ENCODE data around the gene MOSMO. TPM values are rescaled to one million over a fixed set of nuclear protein-coding genes. Genes with fewer than 3 reads are reported as not detected.

The MOSMO gene
- total and polyA plus RNA-seq, 7 donors: 2.8 to 27.1 (median 19.3) TPM

DNA sequence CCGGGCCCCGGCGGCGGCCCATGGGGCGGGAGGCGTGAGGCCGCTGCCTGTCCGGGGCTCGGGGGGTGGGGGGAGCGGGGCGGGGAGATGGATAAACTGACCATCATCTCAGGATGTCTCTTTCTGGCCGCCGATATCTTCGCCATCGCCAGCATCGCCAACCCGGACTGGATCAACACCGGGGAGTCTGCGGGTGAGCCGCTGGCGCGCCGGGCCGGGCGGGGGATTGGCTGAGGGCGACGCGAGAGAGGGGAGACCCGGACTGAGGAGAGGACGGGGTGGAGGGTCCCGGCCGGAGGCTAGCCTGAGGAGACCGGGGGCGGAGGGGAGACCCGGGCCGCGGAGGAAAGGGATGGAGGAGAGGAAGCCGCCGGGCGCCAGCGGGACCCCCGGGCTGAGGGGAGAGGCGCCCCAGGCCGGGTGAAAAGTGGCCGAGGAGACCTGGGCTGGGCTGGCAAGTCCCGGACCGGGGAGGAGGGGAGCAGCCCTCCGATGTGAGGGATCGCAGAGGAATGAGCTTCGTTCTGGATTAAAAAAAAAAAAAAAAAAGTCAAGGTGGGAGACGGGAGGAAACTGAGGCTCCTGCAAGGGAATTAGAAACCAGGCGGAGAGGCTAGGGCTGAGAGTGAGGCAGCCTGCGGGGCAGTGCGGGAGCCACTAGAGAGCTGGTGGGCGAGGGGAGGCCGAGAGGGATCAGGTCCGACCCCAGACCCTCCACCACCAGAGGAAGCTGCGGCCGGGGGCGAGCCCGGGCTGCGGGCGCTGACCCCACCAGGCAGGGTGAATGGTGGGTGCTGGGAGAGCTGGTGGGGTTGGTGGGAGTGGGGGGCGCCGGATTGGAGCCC, 526 bp downstream of the MOSMO start:
- Histone ChIP-seq H3K27ac (peak overlapping the region; percentile 72 to 90 (median 88)), H3K36me3 (no peaks in the 10 kb centered on the region), H3K4me1 (peaks cover 0 to 32% (median 22%) of the 10 kb centered on the region in 4 donors), H3K27me3 (no peaks in the 10 kb centered on the region), H3K9me3 (no peaks in the 10 kb centered on the region), H3K4me3 (peak overlapping the region; percentile 78 to 98 (median 88))
- 1% methylated on average over 65 of the region's 65 CpGs for WGBS, 2 donors
- DNase-seq: peak; percentile 70
- TF ChIP-seq EP300 (IDR thresholded peaks at IDR 0.05): no peak
- TF ChIP-seq POLR2AphosphoS5 (IDR thresholded peaks at IDR 0.05): no peak
- intact Hi-C loops (cut with DNase I): no loop called here

DNA sequence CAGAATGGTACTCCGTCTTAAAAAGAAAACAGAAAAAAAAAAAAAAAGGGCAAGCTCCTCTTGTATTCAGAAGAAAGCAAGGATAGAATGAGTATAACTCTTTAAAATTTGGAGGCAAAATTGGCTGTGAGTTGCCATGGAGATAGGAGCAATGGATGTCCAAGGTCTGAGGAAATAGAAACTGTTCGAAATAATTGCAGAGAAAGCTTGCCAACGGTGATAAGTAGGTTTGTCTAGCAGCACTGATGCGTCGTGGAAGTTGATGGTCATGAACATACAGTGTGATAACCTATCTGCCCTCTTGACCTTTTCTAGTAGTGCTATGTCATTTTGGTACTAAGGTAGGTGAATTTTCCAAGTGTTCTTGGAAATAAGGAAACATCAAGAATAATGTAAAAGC, 3.0 kb downstream of the MOSMO start:
- peaks cover 0 to 42% (median 25%) of the 10 kb centered on the region in 4 donors for H3K4me1 ChIP-seq
- H3K9me3 ChIP-seq: no peaks in the 10 kb centered on the region
- no peaks in the 10 kb centered on the region for H3K27me3 ChIP-seq
- no peak overlapping the region for H3K4me3 ChIP-seq
- no peaks in the 10 kb centered on the region for H3K36me3 ChIP-seq
- intact Hi-C loops (cut with DNase I): no loop called here
- WGBS, 2 donors: 85 to 89% methylated on average over 5 of the region's 5 CpGs
- TF ChIP-seq POLR2A (IDR thresholded peaks at IDR 0.05) (no peak), POLR2AphosphoS5 (IDR thresholded peaks at IDR 0.05) (no peak), EP300 (IDR thresholded peaks at IDR 0.05) (no peak)
- TF ChIP-seq, protein P1, sequence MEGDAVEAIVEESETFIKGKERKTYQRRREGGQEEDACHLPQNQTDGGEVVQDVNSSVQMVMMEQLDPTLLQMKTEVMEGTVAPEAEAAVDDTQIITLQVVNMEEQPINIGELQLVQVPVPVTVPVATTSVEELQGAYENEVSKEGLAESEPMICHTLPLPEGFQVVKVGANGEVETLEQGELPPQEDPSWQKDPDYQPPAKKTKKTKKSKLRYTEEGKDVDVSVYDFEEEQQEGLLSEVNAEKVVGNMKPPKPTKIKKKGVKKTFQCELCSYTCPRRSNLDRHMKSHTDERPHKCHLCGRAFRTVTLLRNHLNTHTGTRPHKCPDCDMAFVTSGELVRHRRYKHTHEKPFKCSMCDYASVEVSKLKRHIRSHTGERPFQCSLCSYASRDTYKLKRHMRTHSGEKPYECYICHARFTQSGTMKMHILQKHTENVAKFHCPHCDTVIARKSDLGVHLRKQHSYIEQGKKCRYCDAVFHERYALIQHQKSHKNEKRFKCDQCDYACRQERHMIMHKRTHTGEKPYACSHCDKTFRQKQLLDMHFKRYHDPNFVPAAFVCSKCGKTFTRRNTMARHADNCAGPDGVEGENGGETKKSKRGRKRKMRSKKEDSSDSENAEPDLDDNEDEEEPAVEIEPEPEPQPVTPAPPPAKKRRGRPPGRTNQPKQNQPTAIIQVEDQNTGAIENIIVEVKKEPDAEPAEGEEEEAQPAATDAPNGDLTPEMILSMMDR (IDR thresholded peaks at IDR 0.05): no peak
- H3K27ac ChIP-seq: no peak overlapping the region
- no peak for DNase-seq

DNA sequence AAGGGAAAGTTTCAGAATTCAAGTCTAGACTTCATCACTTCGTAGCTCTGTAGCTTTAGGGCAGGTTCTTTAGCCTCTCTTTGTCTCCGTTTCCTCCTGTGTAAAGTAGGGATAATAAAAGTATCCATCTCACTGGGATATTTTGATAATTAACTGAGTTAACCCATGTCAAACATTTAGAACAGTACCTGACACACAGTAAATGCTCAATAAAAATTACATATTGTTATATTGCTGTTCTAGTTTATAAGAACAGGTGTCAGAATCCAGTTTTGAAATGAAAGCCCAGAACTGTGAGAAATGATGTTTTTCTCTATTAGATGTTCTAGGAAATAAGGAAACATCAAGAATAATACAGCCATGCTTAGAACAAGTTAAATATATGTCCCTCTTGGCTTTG, 4.3 kb downstream of the MOSMO start:
- Histone ChIP-seq H3K9me3 (no peaks in the 10 kb centered on the region), H3K27me3 (no peaks in the 10 kb centered on the region), H3K36me3 (no peaks in the 10 kb centered on the region), H3K27ac (no peak overlapping the region), H3K4me1 (peaks cover 0 to 48% (median 29%) of the 10 kb centered on the region in 4 donors), H3K4me3 (no peak overlapping the region)
- TF ChIP-seq EP300 (IDR thresholded peaks at IDR 0.05): no peak
- TF ChIP-seq POLR2A (IDR thresholded peaks at IDR 0.05): no peak
- TF ChIP-seq, protein P1 (IDR thresholded peaks at IDR 0.05): no peak
- TF ChIP-seq POLR2AphosphoS5 (IDR thresholded peaks at IDR 0.05): no peak
- 10 to 36% methylated on average over 2 of the region's 2 CpGs for WGBS, 2 donors
- intact Hi-C loops (cut with DNase I): no loop called here
- no peak for DNase-seq

DNA sequence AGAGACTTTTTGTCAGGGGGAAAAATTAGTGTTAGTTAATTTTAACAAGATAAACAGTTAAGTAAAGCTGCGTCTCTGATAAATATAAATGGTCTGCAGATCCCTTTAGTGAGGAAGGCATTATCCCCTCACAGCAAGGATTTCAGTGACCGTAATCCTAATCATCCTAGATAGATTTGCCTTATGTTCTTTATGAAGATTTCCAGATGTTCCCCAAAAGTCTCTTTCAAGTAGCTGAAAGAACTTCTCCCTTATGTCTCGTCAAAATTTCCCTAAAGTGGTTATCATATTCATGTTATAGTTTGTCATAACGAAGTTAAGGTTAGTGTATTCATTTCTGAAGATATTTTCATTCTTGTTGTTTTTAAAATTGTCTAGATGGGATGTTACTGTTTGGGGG, 5.6 kb downstream of the MOSMO start:
- DNase-seq: no peak
- 80 to 90% methylated on average over 4 of the region's 4 CpGs for WGBS, 2 donors
- H3K4me3 ChIP-seq: no peak overlapping the region
- H3K27ac ChIP-seq: no peak overlapping the region
- no peaks in the 10 kb centered on the region for H3K9me3 ChIP-seq
- H3K36me3 ChIP-seq: no peaks in the 10 kb centered on the region
- H3K4me1 ChIP-seq: peaks cover 0 to 51% (median 32%) of the 10 kb centered on the region in 4 donors
- TF ChIP-seq, protein P1 (IDR thresholded peaks at IDR 0.05): no peak
- TF ChIP-seq POLR2AphosphoS5 (IDR thresholded peaks at IDR 0.05) (no peak), EP300 (IDR thresholded peaks at IDR 0.05) (no peak), POLR2A (IDR thresholded peaks at IDR 0.05) (no peak)
- intact Hi-C loops (cut with DNase I): no loop called here
- H3K27me3 ChIP-seq: no peaks in the 10 kb centered on the region

DNA sequence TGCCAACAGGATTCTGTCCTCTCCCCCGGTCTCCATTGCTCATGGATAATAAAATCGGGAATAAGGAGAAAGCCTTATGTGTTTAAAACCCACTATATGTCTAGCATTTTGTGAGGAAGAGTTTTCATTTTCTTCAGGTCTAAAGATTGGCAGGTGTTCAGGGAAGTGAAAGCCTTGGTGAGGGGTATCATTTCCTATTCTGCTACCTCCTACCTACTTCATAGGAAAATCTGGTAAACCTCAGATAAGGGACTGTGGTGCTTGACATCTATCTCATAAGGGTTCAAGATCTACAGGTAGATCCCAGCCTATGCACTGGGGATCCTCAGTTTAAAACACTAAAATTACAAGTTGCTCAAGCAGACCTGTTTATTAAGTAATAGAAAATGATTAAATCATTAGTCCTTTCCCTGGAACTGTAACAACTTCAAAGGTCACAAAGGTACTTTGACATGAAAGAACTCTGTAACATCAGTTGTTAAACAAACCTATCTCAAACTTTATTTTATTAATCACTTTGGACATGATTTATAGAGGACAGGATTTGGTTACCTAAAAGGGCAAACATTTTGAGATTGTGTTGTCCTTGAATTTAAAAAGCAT, 6.5 kb downstream of the MOSMO start:
- Histone ChIP-seq H3K27ac (no peak overlapping the region), H3K36me3 (no peaks in the 10 kb centered on the region), H3K4me3 (no peak overlapping the region), H3K27me3 (no peaks in the 10 kb centered on the region), H3K4me1 (peaks cover 0 to 43% (median 24%) of the 10 kb centered on the region in 4 donors), H3K9me3 (no peaks in the 10 kb centered on the region)
- 89 to 93% methylated on average over 2 of the region's 2 CpGs for WGBS, 2 donors
- DNase-seq: no peak
- intact Hi-C loops (cut with DNase I): no loop called here
- no peak for TF ChIP-seq POLR2A (IDR thresholded peaks at IDR 0.05)
- TF ChIP-seq, protein P1 (IDR thresholded peaks at IDR 0.05): no peak
- no peak for TF ChIP-seq EP300 (IDR thresholded peaks at IDR 0.05)
- TF ChIP-seq POLR2AphosphoS5 (IDR thresholded peaks at IDR 0.05): no peak
